Measurements from ENCODE around the gene BRK1. TPM values are rescaled to one million over a fixed set of nuclear protein-coding genes. Genes with fewer than 3 reads are reported as not detected.
A peak's percentile ranks its signal among the peaks of the same experiment; 100 is the strongest.
"Not testable (repeated sequence)": the region's sequence is repeated elsewhere in the genome, so short reads cannot be mapped to it uniquely, and the experiment has no call there.

Gene BRK1
- 197 TPM for polyA plus RNA-seq (2012; ENCODE audit: missing spikeins)

- FAIRE-seq = peak; percentile 99
- TF ChIP-seq TAF1 (IDR thresholded peaks at IDR 0.05; ENCODE audit: borderline replicate concordance, low read depth, low read length) (peak; percentile 87), POLR2AphosphoS5 (IDR thresholded peaks at IDR 0.05; ENCODE audit: low read depth, low read length) (peak; percentile 96), POLR2A (IDR thresholded peaks at IDR 0.05; ENCODE audit: low read depth, low read length) (peak; percentile 95)
- DNase-seq (ENCODE audit: insufficient read length) = peak; percentile 97
Observed at GRCh38 chr3:10115326-10116137, at the start of gene BRK1. Gene BRK1 (plus strand): TSS chr3:10115675. CDS start chr3:10115702, 27 bp downstream.

DNA sequence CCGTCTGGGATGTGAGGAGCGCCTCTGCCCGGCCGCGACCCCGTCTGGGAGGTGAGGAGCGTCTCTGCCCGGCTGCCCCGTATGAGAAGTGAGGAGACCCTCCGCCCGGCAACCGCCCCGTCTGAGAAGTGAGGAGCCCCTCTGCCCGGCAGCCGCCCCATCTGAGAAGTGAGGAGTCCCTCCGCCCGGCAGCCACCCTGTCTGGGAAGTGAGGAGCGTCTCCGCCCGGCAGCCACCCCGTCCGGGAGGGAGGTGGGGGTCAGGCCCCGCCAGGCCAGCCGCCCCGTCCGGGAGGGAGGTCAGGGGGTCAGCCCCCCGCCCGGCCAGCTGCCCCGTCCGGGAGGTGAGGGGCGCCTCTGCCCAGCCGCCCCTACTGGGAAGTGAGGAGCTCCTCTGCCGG is 45.4 kb upstream of the BRK1 start:
- not testable (repeated sequence) for DNase-seq (ENCODE audit: insufficient read length); FAIRE-seq

- no peak for FAIRE-seq
- no peak for DNase-seq (ENCODE audit: insufficient read length)
- TF ChIP-seq POLR2AphosphoS5 (IDR thresholded peaks at IDR 0.05; ENCODE audit: low read depth, low read length) (no peak), TAF1 (IDR thresholded peaks at IDR 0.05; ENCODE audit: borderline replicate concordance, low read depth, low read length) (no peak), POLR2A (IDR thresholded peaks at IDR 0.05; ENCODE audit: low read depth, low read length) (no peak)
Observed at GRCh38 chr3:10074666-10075065, 40.8 kb upstream of the BRK1 start.

GRCh38 chr3:10081871-10082270 is 33.6 kb upstream of the BRK1 start:
- no peak for DNase-seq (ENCODE audit: insufficient read length)
- no peak for FAIRE-seq
- TF ChIP-seq POLR2AphosphoS5 (IDR thresholded peaks at IDR 0.05; ENCODE audit: low read depth, low read length) = no peak

DNA sequence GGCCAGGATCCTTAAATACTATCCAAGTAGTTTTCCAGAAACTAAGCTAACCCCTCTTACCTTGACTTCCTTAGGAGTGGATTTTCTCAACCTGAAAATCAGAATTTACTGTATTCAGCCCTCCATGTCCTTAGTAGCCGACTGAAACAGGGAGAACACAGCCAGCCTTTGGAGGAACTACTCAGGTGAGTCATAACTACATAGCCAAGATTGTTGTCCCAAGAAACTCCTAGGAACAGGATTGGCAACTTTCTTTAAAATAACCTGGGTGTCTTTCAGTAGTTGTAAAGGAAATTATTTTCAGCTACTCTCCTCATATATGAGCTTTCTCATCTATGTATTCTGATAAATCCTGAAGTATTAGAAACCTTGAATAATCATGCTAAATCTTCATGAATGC is 29.7 kb upstream of the BRK1 start:
- TF ChIP-seq POLR2AphosphoS5 (IDR thresholded peaks at IDR 0.05; ENCODE audit: low read depth, low read length) = no peak
- TF ChIP-seq POLR2A (IDR thresholded peaks at IDR 0.05; ENCODE audit: low read depth, low read length) = no peak
- TF ChIP-seq TAF1 (IDR thresholded peaks at IDR 0.05; ENCODE audit: borderline replicate concordance, low read depth, low read length) = no peak
- DNase-seq (ENCODE audit: insufficient read length) (no peak), FAIRE-seq (no peak)

DNA sequence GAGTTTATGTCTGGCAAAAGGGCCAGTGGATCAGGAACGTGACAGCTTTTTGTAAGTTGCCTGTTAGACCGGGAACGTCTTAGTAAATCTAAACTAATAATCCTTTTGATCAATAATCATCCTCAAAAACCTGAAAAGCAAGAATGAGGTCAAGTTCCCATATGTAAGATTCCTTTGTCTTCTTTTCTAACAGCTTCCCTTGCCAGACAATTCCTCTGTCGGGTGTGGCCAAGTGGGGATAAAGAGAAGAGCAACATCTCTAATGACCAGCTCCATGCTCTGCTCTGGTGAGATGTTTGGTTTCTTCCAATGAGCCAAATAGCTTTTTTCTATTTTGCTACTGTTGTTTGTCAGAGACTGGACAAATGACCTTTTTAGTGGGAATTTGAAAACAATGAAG is 27.2 kb upstream of the BRK1 start:
- TF ChIP-seq TAF1 (IDR thresholded peaks at IDR 0.05; ENCODE audit: borderline replicate concordance, low read depth, low read length) (no peak), POLR2AphosphoS5 (IDR thresholded peaks at IDR 0.05; ENCODE audit: low read depth, low read length) (no peak), POLR2A (IDR thresholded peaks at IDR 0.05; ENCODE audit: low read depth, low read length) (no peak)
- DNase-seq (ENCODE audit: insufficient read length) (no peak), FAIRE-seq (no peak)

DNA sequence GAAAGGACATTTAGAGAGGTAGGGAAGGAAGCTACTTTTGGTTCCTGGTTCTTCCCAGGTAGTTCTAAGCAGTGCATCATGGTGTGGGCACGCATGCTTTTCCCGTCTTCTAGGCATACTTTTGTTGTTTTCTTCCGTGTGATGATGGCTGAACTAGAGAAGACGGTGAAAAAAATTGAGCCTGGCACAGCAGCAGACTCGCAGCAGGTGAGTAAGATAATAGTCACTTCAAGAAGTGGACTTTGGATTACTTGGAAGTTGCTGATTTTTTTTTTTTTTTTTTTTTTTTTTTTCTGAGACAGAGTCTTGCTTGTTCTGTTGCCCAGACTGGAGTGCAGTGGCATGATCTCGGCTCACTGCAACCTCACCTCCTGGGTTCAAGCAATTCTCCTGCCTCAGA is 25.3 kb upstream of the BRK1 start:
- DNase-seq (ENCODE audit: insufficient read length) (no peak), FAIRE-seq (no peak)
- no peak for TF ChIP-seq POLR2AphosphoS5 (IDR thresholded peaks at IDR 0.05; ENCODE audit: low read depth, low read length)
- TF ChIP-seq TAF1 (IDR thresholded peaks at IDR 0.05; ENCODE audit: borderline replicate concordance, low read depth, low read length) = no peak
- TF ChIP-seq POLR2A (IDR thresholded peaks at IDR 0.05; ENCODE audit: low read depth, low read length) = no peak

DNA sequence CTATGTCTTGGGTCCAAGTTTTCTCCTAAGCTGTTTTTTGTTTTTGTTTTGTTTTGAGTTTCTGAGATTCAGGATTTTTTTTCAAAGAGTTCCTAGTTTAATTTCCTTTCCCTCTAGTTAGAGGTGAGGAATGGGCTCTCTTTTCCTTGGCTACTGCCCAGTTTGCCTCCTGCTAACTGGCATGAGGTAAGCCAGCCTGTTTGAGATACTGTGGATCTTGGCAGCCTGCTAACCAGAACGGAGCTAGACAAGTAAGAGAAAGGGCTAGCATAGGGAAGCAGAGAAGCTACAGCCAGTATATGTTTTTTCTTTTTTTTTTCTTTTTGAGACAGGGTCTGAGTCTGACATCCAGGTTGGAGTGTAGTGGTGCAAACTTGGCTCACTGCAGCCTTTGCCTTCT is 24.7 kb upstream of the BRK1 start:
- FAIRE-seq; DNase-seq (ENCODE audit: insufficient read length): not testable (repeated sequence)

- not testable (repeated sequence) for DNase-seq (ENCODE audit: insufficient read length); FAIRE-seq
Observed at GRCh38 chr3:10091387-10091786, 24.1 kb upstream of the BRK1 start.

DNA sequence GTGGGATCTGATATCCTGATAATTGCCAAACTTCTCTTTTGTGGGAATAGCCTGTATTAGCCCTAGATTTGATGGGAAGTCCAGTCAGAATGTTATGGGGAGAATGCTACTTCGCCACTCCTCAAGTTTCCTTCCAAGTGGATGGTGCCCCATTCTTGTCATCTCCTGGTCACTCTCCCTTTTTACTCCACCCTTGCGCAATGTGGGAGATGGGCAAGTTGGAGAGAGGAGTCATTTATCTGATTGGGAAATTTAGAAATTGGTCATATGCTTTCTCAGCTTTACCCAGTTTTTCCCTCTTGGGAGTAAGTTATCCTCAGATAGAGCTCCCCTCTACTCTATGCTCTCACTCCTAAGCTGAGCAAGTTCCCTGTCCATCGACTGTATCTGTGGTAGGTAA is 21.8 kb upstream of the BRK1 start:
- TF ChIP-seq POLR2AphosphoS5 (IDR thresholded peaks at IDR 0.05; ENCODE audit: low read depth, low read length) (no peak), POLR2A (IDR thresholded peaks at IDR 0.05; ENCODE audit: low read depth, low read length) (no peak)
- DNase-seq (ENCODE audit: insufficient read length) (no peak), FAIRE-seq (no peak)

DNA sequence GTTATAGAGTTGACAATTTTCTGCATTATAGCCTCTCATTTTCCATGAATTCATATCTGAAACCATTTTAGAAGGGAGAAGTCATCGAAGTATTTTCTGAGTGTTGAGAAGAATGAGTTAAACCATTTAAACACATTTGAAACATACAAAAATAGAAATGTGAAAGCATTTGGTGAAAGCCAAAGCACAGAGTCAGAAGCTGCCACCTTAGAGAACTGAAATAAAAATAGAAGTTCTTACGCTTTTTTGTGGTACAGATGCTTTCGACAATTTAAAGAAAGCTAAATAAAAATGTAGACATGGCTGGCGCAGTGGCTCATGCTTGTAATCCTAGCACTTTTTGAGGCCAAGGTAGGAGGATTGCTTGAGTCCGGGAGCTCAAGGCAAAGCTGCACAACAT is 16.4 kb upstream of the BRK1 start:
- DNase-seq (ENCODE audit: insufficient read length) (no peak), FAIRE-seq (no peak)
- TF ChIP-seq TAF1 (IDR thresholded peaks at IDR 0.05; ENCODE audit: borderline replicate concordance, low read depth, low read length) (no peak), POLR2AphosphoS5 (IDR thresholded peaks at IDR 0.05; ENCODE audit: low read depth, low read length) (no peak), POLR2A (IDR thresholded peaks at IDR 0.05; ENCODE audit: low read depth, low read length) (no peak)

DNA sequence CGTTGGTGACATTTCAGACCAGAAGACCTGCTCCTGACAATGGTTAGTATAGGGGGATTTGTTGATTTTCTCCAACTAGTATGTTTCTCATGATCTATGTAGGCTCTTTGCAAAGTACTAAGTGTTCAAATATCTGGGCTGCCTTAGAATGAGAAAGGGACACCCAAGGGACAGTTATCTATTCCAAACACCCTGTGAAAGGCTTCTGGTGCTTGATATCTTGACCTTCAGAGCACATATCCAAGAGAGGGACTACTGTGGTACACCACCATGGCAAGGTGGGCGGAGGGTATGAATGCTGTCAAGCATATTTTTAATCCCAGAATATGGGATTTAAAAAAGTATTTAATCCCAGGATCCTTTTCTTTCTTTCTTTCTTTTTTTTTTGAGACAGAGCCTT is 8.6 kb upstream of the BRK1 start:
- DNase-seq (ENCODE audit: insufficient read length) = no peak
- no peak for TF ChIP-seq POLR2A (IDR thresholded peaks at IDR 0.05; ENCODE audit: low read depth, low read length)
- no peak for TF ChIP-seq POLR2AphosphoS5 (IDR thresholded peaks at IDR 0.05; ENCODE audit: low read depth, low read length)
- TF ChIP-seq TAF1 (IDR thresholded peaks at IDR 0.05; ENCODE audit: borderline replicate concordance, low read depth, low read length) = no peak
- FAIRE-seq = no peak

GRCh38 chr3:10108091-10108490 is 7.4 kb upstream of the BRK1 start, which contains the start of gene FANCD2OS:
Gene FANCD2OS (minus strand): TSS chr3:10108255. CDS start chr3:10104774, 3,481 bp downstream.
- DNase-seq (ENCODE audit: insufficient read length) (peak; percentile 12), FAIRE-seq (no peak)
- no peak for TF ChIP-seq TAF1 (IDR thresholded peaks at IDR 0.05; ENCODE audit: borderline replicate concordance, low read depth, low read length)
- TF ChIP-seq POLR2AphosphoS5 (IDR thresholded peaks at IDR 0.05; ENCODE audit: low read depth, low read length) = no peak
- no peak for TF ChIP-seq POLR2A (IDR thresholded peaks at IDR 0.05; ENCODE audit: low read depth, low read length)

Data from GM12892 (cell line).